KBM-7 (cell line): ENCODE data around the gene ITSN1.
"Not testable (repeated sequence)": the region's sequence is repeated elsewhere in the genome, so short reads cannot be mapped to it uniquely, and the experiment has no call there.

Source experiments
- DNase-seq: peaks from one replicate; pipeline ENCODE4 v3.0.0-alpha.2; 2015
- in situ Hi-C: fragments of 300-500 bp; cut with MboI; formaldehyde crosslinking; loops from 2 replicates; pipeline ENCODE4 v1.14.3; 2020; ENCODE audit warnings: low sequenced_read_pairs, low pct_unique_long_range_greater_than_20kb, mixed read lengths

The ITSN1 gene

DNA sequence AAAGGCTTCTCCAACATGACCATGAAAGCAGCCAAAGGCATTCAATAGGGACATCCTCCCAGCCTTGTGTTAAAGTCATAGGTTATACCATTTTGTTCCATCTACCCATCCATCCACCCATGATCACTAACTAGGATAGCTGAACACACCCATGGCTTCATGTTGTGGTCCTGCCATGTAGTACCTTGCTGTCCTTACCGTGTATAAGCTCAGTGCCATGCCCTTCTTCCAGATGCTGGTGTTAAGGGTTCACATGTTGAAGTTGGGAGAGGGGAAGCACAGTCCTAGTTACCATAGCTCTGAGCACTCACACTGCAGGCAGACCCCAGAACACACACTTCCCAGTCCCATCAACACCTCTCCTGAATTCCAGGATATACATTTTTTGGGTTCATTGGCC lies 221.8 kb downstream of the ITSN1 start:
- in situ Hi-C loops, result no loop called here
- no peak for DNase-seq

DNA sequence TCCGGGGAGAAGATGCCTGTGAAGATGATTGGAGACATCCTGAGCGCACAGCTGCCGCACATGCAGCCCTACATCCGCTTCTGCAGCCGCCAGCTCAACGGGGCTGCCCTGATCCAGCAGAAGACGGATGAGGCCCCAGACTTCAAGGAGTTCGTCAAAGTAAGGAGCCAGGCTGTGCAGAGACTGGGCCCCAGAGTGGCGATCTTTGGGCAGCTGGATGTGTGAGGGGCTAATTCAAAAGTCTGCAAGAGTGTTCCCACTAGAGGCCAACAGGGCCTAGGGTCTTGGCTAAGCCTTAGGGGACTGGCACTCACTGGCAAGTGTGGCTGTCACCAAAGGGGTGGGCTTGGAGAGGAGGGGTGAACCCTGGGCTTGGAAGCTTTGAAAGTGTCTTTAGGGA lies 222.9 kb downstream of the ITSN1 start:
- in situ Hi-C loops, result no loop called here

DNA sequence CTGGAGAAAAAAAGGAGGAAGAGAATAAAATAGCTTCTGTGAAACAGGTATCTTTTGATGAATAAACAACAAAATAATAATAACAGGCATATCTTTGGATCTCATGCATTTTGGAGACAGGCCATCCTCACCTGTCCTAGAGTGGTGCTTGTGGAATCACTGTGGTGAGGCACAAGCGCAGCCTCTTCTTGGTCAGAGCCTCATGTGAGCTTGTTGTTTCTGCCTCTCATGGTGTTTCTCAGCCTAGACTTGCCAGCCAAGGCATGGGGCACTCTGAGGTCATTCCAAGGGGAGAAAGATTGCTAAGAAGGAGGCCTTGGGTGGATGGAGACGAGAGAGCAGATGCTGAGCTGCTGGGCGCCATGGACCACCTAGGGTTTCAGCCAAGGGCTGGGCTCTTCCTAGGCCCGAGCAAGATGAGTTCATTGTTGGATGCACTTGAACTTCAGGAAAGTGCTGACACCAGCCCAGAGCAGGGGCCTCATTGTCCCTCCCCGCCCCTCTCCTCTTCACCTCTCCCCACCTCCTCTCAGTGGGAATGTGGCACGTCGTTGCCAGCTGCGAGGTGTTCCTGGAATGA lies 223.8 kb downstream of the ITSN1 start:
- no peak for DNase-seq
- in situ Hi-C loops, result no loop called here

More for the DNA sequence above, 222.9 kb downstream of the ITSN1 start:
- DNase-seq, result no peak

DNA sequence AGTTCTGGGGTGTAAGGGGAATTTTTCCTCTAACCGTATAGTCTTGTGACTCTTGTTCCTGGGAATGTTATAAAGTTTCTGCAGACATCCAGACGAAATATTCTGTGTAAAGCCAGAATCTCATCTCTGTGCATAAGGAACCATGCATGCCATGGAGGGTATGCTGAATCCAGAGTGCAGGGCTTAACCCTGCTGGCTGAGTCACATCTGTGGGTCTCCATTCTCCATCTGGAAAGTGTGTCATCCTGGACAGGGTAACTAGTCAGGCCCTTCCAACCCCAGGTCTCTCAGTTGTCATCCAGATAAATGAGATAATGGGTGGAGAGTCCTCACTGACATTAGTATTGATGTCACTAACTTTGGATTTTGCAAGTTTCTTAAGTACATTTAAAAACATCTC lies 224.5 kb downstream of the ITSN1 start:
- in situ Hi-C loops, result no loop called here

DNA sequence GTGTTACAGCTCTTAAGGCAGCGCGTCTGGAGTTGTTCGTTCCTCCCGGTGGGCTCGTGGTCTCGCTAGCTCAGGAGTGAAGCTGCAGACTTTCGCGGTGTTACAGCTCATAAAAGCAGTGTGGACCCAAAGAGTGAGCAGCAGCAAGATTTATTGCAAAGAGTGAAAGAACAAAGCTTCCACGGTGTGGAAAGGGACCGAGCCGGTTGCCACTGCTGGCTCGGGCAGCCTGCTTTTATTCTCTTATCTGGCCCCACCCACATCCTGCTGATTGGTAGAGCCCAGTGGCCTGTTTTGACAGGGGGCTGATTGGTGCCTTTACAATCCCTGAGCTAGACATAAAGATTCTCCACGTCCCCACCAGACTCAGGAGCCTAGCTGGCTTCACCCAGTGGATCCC lies 225.6 kb downstream of the ITSN1 start:
- DNase-seq, in situ Hi-C loops: not testable (repeated sequence)

More for the DNA sequence above, 224.5 kb downstream of the ITSN1 start:
- no peak for DNase-seq

DNA sequence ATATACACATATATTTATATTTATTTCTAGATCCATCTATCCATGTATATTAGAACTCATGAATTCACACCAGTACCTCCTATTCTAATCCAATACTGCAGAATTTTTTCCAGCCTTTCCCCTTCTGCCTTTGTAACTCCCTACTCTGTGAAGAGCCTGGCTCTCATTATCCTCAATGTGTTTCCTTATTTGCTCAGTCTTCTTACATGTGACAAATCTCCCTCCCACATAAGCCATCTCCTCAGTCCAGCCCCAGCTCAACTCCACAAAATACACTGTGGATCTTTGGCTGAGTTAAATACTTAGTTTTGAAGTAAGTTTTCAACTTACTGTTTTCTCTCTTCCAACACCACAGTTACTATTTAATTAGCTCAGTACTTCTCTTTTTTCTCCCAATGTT lies 227.6 kb downstream of the ITSN1 start:
- DNase-seq, result no peak

DNA sequence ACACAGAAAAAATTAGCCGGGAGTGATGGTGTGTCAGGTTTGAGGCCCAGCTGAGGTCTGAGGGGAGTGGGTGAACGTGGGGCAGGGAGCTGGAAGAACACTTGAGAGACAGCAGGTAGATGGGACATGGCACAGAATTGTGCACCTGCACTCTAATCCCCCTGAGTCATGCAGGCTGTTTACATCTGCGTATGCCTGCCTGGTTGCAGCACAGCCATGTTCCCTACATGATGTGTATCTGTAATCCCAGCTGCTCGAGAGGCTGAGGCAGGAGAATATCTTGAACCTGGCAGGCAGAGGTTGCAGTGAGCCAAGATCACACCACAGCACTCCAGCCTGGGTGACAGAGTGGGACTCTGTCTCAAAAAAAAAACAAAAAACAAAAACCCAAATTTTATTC lies 228.5 kb downstream of the ITSN1 start:
- DNase-seq, result no peak
- in situ Hi-C loops, result no loop called here

More for the DNA sequence above, 227.6 kb downstream of the ITSN1 start:
- in situ Hi-C loops, result no loop called here

DNA sequence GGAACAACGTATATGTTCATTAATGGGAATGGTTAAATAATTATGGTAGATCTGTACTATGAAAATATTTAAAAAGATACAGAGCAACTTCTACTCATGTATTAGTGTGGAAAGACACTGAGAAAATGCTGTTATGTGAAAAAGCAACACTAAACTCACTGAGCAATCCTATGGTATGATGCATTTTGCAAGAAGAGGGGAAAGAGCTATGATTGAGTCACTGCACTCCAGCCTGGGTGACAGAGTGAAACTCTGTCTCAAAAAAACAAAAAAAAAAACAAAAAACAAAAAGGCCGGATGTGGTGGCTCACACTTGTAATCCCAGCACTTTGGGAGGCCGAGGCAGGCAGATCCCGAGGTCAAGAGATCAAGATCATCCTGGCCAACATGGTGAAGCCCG lies 228.9 kb downstream of the ITSN1 start:
- DNase-seq, result no peak
- in situ Hi-C loops, result no loop called here

DNA sequence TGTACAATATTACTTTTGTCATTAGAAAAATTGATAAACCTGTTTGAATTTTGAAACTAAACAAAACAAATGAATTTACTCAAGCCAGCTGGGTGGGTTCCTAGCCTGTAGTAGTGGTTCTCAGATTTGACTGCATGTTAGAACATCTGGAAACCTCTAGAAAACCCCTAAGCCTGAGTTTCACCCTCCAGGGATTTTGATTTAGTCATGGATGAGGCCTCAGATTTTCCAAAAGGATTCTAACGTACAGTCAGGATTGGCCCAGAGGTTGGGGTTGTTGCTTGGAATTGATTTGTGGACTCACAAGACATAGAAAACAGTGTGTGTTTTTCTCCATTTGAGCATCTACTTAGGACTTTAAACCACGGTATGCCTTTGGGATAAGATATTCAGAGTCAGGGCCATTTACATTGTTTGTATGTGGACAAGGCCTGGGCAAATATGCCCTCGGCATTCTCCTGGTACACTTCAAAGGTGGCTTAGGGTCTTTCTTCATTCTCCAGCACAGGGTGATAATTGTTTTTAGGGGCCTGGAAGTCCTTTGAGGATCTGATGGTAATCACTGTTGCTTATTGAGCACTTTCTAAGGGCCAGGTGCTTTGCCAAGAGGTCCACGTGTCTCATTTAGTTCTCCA lies 230.7 kb downstream of the ITSN1 start:
- DNase-seq, result no peak
- in situ Hi-C loops, result no loop called here

DNA sequence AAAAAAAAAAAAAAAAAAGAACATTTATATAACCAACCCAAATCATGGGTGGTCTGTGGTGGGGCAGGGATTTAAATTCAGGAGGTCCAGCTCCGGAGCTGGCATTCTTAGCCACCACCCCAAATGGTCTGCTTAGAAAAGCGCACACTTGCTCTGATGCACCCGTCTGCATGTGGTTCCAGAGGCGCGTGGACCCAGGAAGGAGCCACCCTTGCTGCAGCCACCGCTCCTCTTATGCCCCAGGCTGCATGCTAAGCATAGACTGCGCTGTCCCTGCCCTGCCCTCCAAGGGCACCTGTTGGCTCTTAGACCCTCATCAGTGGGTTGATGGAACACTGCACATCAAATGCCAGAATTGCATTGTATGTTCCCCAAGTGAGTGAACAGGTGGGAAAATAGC lies 231.9 kb downstream of the ITSN1 start:
- in situ Hi-C loops, result no loop called here
- DNase-seq, result no peak

DNA sequence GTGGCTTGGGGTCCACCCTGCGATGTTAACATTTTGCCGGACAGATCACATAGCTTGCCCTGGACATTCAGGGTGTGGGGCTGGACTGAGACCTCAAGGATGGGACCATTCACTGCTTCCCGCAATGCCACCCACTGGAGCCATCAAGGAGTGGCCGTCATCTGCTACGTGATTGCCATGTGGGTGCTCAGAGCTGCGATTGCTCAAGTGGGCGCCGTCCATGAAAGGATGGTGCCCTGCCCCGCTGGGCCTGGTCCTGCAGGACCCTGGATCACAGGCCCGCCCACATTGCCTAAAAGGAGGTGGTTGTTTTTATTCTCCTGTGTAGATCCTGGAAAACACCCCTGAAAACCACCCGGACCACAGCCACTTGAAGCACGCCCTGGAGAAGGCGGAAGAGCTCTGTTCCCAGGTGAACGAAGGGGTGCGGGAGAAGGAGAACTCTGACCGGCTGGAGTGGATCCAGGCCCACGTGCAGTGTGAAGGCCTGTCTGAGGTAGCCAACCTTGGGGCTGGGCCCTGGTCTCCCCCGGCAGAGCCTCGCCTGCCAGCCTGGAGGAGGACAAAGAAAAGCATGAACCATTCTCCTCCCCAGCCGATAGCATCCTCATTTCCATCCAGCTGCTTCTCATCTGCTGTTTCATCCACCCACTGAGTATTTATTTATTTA lies 232.9 kb downstream of the ITSN1 start:
- DNase-seq, result no peak
- in situ Hi-C loops, result no loop called here

DNA sequence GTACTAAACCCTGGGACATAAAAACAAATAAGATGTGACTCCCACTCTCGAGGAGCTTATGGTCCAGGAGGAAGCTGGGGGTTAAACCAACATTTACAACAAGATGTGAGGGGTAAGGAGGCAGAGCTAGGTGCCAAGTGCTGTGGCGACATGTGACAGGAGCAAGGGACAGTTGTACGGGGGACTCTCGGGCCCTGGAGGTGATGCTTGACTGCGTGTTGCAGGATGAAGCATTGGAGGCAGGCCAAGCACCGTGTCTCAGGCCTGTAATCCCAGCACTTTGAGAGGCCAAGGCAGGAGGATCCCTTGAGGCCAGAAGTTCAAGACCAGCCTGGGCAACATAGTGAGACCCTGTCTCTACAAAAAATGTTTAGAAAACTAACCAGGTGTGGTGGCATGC lies 236.5 kb downstream of the ITSN1 start:
- DNase-seq, result no peak
- in situ Hi-C loops, result no loop called here

DNA sequence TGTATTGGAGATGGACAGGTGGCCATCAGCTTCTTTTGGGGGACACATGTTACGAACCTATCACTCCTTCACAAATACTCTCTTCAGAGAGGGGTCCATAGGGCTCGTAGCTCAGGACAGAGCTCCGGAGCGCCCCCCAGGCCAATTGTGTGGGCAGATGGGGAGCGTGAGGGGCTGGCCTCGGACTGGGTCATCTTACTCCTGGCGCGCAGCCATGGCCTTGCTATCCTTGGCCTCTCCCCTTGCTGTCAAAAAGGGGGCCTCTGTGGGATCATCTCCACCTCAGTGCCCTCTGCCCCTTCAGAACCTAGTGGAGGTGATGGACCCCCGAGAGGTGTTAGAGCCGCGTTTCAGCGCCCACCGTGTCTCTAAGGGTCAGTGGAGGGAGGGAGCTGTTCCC lies 238.3 kb downstream of the ITSN1 start:
- in situ Hi-C loops, result no loop called here
- DNase-seq, result no peak

DNA sequence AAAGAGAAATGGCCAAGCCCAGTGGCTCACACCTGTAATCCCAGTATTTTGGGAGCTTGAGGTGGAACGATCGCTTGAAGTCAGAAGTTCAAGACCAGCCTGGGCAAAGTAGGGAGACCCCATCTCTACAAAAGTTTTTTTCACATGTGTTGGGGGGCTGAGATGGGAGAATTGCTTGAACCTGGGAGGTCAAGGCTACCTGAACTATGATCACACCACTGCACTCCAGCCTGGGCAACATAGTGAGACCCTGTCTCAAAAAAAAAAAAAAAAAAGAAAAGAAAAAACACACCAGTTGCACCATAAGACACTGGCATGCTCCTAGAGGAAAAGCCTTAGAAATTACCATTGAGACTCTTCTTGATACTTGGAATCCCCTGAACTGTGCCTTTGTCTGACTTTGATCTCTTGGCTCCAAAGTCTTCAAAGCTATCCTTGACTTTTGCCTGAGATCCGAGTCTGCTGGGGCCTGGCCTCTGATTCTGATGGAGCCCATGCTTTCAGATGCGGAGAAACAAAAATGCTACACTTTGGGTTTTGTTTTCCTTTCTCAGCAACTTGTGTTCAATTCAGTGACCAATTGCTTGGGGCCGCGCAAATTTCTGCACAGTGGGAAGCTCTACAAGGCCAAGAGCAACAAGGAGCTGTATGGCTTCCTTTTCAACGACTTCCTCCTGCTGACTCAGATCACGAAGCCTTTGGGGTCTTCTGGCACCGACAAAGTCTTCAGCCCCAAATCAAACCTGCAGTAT lies 239.6 kb downstream of the ITSN1 start:
- DNase-seq, result no peak
- in situ Hi-C loops, result no loop called here

DNA sequence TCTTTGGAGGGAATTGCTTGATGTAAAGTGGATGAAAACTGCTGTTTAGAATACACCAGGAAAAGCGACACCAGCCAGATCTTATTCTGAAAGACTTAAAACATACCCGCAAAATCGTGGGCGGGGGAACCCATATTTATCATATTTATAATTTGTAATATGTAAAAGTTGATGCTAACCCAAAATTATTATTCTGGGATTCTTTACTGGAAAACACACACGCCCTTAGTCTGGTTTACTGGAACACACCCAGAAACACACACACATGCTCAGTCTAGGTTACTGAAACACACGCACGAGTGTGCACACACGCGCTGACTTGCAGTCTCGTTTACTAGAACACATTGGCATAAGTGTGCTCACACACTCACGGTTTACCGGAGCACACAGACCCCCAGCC lies 240.8 kb downstream of the ITSN1 start:
- in situ Hi-C loops, result no loop called here
- DNase-seq, result no peak

DNA sequence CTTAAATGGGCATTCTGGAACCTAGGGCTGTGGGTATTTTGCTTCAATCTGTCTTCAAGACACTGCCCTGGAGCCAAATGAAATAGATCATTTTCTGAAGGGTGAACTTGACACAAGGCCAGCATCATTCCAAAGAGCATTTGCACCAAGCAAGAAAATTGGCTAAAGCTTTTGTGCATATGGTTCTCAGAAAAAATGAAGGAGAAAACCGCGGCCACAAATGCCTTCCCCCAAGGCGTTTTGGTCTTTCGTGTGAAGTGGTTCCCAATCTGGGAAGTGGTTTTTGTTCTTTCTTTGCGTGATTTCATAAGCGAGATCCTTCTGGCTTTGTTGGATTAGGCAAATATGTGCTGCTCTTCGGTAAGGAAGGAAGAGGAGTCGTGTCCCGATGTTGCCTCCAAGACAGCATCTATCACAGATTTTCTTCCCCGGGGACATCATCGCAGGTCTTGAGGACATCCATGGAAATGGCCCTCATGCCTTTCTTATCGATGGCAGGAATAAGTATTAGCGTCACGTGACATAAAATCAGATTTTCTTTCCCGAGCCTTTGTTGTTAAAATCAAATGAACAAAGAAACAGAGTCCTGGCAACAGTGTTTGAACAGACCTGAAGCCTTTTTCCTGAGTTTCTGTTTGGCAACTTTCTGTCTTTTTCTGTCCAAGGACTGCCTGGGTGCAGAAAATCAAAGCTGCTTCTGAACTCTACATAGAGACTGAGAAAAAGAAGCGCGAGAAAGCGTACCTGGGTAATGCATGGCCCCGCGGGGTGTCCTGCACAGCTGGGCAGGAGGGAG lies 242.3 kb downstream of the ITSN1 start:
- DNase-seq, result no peak
- in situ Hi-C loops, result no loop called here

DNA sequence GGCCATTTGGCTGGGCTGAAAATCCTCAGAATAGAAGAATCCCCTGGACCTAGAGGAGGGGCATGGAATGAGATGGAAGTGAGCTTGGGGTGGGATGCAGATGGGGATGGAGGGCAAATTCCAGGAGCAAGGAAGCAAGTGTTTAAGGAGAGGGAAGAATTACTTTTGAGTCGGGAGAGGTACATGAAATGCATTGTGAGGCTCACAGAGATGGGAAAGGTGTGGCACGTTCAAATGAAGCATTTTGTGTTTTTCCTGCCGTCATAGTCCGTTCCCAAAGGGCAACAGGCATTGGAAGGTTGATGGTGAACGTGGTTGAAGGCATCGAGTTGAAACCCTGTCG lies 242.8 kb downstream of the ITSN1 start:
- no peak for DNase-seq
- in situ Hi-C loops, result no loop called here

DNA sequence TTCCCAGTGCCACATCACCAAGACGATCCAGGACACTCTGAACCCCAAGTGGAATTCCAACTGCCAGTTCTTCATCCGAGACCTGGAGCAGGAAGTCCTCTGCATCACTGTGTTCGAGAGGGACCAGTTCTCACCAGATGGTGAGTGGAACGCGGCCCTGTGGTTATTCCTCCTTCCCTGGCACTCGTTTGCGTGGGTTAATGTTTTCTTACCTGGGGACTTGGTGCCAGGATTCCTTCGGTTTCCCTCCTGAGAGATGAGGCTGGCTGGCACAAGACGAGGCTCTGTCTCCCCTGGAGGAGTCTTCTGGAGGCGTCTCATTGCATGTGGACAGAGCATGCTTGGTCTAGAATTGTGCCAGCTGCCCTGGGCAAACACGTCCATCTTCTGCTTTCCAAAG lies 244.0 kb downstream of the ITSN1 start:
- no peak for DNase-seq
- in situ Hi-C loops, result no loop called here

DNA sequence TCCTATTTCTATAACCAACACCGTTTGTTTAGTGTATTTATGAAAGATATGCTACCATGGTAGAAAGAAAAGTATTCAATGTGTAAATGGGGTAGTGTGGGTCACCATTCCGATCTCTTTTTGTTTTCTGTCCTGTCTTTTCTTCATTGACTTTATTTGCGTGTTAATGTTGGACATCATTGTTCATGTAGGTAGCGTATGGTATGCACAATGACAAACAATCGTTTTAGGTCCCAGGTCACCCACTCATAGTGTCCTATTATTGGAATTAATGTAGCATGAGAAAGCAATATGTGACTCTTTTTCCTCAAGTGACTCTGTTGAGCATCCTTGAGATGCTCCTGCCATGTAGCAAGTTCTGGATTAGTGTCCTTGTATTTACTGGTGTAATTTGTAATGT lies 247.9 kb downstream of the ITSN1 start:
- DNase-seq, result no peak
- in situ Hi-C loops, result no loop called here

DNA sequence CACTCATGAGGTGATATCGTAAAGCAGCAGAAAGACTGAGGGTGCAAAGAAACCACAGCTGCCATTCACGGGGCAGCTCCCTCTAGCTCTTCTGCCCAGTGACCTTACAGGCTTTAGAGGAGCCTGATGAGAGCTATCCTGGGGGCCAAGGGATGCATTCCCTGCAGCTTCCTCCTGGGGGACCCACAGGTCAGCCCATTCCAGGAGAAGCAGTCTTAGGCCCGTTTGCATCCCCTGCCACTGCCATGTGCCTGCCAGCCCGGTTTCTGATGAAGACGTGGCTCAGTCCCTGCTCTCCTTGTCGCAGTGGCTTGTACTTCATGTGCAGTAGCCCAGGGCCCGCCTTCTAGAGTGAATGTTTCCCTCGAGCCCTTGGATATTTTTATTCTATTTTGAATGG lies 250.6 kb downstream of the ITSN1 start:
- in situ Hi-C loops, result no loop called here
- DNase-seq, result no peak
